Kidney tubule cell (primary cell): Measurements from ENCODE around the gene ZBTB7C.
"Not testable (repeated sequence)": the region's sequence is repeated elsewhere in the genome, so short reads cannot be mapped to it uniquely, and the experiment has no call there.

Experiments used
- DNase-seq: peaks from one replicate; pipeline ENCODE4 v3.0.0-alpha.2; 2018; ENCODE audit warnings: low spot score

ZBTB7C gene

DNA sequence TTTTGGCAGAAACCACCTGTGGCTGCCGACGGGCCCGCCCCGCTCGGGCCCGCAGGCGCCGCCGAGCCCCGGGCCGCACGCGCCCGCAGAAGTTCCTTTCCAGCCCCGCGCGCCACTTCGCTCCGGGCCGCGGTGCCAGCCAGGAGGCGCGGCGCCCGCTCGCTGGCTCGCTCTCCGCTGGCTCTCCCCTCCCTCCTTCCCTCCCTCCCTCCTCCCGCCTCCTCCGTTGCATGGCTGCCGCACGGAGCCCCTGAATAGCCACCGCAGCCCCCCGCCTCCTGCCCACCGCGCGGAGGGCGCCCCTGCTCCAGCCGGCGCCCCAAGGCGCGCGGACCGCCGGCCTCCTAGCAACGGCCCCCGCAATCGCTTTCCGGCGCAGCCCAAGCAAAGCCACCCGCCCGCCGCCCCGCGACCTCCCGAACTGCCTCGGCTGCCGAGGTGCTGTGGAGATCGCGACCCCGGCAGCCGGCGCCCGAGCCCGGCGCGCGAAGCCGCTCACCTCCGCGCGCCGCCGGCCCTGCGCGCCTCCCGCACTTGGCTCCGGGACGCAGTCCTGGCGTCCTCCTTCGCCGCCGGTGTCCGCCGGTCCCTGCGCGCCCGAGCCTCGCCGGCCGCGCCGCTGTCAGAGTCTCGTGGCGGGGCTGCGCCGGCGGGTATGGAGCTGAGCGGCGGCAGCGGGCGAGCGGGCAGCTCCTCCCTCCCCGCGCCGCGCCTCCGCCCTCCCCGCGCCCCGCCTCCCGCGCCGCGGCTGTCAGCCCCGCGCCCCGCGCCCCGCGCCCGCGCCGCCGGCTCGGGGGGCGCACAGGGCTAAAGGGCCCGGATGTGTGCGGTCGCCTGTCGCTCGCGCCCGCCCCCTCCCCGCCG is at the start of gene ZBTB7C:
ZBTB7C (minus strand) TSS at position 657 of the 864 bp plus-strand sequence.
- DNase-seq: peak; percentile 17

DNA sequence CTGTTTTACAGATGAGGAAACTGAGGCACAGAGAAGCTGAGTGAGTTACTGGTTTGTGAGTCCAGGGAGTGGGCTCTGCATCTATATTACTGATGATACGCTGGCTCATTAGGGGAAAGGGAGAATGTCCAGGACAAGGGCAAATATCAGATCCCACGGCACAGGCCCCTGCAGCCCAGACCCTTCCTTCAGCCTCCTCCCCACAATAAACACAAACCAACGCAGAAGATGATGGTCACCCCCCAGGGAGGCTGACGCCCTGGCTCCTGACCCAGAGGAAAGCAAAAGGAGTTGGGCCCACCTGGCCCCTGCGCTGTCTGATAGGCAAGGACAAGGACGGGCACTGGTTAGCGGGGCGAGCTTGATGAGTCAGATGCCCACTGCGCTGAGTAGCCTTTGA is 47.7 kb upstream of the ZBTB7C start:
- no peak for DNase-seq

DNA sequence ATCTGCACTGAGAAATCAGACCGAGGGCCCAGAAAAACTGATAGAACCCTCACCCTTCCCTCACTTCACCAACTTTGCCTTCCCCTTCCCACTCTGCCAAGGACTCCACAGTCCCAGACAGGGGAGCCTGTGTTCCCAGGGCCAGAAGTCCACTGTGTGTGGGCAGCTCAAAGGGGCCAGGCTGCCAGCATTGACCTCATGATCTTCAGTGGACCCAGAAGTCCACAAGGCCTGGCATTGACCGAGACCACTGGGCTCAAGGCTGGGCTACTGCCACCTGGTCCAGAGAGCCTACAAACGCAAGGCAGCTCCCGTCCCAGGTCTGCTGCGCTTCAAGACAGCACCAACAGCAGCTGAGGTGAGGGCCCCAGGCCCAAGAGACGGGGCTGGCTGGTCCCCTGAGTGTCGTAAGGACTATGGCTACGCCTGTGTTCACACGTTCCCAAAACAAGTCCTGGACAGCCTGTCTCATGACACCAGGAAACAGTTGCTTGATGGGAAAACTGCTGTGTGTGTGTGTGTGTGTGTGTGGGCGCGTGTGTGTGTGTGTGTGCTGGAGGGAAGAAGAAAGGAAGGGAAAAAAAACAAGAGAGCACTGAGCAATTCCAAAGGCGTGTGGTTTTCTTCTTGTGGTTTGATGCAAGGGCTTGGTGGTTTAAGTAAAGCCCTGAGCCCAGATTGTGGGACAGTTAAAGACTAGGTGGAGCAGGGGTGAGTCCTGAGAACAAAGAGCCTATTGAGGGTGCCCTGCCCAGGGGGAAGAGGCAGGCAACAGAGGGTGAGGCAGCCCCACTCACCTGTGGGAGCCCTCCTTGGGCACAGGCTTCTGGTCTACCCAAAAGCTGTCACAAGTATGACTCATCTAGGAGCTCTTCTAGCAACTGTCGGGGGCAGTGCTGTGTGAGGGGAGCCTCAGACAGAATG is 46.6 kb upstream of the ZBTB7C start:
- DNase-seq: peak; percentile 97

DNA sequence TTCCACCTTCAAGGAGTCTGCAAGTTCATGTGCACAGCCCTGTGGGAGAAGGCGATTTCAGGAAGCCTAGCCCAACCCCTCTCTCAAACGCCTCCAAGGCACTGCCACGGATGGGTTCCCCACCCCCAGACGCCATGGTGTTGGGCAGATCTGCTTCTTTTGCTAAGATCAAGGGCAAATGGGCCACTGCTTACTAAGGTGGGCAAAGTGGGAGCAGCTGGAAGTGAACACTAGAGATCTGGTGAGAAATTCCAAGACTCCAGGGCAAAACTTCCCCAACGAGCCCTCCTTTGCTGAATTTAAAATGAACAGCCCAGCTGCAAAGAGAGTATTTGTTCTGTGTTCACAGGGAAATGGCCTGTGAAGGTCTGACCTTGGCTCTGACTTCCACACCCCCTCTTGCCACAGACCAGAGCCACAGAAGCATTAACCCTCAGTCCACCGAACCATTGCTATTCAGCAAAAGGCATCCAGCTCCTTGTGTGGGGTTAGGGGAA is 45.1 kb upstream of the ZBTB7C start:
- peak; percentile 22 for DNase-seq

DNA sequence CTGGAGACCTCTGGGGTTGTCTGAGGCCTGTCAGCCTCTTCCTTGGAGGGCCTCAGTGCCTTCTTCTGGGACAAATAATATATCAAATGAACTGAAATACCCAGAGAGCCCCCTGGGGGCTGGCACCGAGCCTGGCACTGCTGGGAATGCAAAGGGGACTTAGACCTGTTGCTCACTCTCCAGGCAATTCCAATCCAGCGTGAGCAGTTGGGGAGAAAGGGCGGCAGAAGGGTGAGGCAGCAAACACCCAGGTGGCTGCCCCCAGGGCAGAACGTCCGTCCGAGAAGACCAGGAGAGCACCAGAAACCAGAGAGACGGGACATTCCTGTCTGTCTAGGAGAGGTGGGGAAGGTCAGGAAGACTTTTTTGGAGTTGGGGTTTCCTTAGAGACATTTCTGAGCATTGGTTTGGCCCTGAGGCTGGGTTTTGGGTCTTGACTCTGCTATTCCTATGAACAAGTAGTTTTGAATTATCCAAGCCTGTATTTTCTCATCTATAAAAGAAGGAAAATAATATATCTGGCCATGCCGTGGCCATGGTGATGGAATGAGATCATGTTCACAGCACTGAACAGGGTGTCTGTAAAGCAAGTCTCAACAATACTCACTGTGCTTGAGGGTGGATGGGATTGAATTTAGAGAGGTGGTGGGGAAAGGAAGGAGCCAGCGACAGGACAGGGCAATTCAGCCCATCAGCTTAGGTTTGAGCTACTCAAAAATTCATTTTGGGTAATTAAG is 44.3 kb upstream of the ZBTB7C start:
- DNase-seq: peak; percentile 37

DNA sequence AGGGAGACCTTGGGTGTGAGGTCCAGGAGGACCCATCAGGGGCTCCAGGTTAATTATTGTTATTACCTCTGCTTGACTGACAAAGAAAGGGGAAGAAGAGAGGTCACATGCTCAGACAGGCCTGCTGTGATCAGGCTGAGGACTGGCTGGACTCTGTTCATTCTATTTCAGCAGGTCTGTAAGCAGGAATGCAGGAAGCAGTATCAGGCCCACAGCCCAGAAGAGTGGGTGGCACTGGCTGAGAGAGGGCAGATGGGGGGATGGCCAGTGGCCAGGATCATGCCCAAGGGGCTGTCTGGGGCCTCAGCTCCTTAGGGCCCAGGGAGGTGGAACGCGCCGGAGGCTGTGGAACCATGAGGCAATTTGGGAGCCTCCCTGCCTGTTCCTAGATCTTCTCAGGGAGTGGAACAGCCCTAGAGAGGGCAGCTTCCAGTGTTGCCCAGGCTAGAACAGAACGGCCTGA is 43.7 kb upstream of the ZBTB7C start:
- DNase-seq: peak; percentile 46

DNA sequence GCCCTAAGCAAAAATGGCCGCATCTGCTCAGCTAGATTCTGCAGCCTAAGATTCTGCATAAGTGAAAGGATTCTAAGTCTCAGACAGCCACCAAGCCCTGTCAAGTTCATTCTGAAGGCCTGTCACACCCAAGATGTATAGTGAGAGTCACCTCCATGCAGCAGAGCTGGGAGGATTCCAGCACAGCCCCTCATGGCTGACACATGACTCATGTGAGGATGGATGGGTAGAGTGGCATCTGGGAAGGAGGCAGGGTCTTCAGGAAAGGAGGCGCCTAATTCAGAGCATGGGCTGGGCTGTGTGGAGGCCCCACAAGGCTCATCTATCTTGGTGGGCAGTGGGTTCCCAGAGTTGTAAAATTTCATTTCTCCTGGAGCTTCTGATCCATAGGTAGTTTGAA is 41.5 kb upstream of the ZBTB7C start:
- no peak for DNase-seq

DNA sequence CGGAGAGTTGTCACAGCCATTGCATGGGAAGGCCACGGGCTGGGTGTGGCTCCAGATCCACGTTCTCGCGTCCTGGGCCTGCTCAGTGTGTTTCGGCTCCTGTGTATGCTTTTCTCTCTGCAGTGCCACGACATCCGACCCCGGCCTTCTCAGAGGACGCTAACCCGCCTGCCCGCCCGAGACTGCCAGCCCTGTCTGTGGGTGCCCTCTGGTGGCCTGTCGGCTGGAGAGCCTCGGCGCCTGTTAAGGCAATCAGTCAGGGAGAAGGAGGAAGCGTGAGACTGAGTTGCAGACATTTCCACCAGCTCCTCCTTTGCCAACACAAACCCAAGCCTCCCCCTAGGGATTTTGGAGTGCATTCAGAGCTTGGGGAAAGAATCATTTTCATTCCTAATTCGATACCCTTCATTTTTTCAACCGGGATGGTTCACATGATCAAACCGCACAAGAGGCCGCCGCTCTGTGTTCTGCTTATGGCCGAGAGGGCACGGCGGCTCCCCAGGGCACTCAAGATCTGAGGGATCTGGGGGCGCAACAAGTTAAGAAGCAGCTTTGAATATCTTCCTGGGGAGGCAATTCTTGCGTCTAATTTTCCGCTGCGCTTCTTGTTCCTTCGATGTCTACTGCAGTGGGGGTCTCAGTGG is 37.5 kb upstream of the ZBTB7C start:
- peak; percentile 76 for DNase-seq

DNA sequence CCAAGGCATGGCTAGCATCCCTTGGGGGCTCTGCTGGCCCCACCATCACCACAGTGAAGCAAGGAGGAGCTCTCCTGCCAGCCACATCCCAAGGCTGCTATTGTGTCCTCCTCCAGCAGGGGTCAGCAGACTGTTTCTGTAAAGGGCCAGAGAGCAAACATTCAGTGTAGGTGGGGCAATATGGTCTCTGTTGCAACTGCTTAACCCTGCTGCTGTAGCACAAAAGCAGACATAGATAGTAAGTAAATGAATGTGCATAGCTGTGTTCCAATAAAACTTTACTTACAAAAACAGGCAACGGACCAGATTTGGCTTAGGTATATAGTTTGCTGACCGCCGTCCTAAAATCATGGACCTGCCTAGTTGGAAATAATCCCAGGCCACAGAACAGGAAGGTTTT is 36.4 kb upstream of the ZBTB7C start:
- DNase-seq: peak; percentile 76

DNA sequence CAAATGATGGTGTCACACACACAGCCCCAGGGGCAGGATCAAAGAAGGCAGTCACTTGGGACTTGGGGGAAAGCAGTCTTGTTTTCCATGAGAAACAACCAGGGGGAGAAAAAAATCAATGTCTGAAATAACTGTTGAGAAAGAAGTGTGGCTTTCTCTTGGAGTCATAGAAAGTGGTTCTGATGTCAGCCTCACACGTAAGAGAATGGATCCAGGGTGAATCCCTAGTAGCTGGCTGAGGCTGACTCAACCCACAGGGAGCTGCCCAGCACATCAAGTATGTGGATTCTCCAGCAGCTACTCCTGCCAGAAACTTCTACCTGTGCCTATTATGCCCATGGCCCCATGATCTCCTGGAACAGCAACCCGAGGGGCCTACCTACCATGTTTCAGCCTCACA is 33.6 kb upstream of the ZBTB7C start:
- peak; percentile 14 for DNase-seq

DNA sequence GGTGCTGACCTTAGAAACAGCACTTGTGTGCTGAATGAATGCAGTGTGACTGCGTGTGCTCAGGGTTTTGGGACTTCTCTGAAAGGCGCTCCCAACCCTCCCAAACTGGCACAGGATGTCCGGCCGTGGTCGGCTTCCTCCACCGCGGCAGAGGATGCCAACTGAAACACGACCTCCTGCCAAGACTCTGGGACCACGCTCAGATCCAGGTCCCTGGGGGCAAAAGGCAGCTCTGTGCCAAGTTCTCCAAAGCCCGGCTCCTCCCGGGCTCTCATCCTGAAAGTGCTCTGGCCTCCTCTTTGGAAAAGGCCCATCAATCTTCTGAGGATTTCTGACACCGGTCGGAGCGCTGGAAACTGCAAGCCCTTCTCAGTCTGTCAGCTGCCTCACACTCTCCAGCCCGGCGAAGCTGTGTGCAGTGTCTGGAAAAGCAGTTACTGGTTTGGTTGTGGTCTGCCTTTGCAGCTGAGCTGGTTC is 32.3 kb upstream of the ZBTB7C start:
- no peak for DNase-seq

DNA sequence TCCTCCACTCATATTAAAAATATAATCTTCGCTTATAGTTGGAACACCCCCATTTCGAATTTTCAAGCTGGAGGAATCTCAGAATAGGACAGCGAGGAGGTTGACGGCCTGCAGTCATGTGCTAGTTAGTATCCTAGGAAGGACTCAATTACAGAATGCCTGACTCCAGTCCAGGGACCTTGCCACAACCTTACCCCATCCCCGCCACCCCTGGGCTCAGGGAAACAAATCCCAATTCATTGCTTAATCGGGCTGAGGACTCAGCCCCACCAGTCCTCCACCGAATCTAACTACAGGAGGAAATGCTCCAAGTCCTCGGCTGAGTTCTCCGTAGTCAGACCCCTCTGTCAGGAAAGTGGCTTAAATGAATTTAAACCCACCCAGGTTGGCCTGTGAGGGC is 31.7 kb upstream of the ZBTB7C start:
- DNase-seq: no peak

DNA sequence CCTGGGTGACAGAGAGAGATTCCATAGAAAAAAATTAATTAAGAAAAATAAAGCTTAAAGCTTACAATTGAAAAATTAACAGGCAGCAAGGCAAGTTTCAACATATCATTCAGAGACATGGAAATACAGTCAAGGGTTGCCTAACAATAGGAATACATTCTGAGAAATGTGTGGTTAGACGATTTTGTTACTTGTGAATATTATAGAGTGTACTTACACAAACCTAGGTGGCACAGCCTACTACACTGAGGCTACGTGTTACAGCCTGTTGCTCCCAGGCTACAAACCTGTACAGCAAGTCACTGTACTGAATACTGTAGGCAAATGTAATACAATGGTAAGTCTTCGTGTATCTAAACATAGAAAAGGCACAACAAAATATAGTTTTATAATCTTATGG is 27.7 kb upstream of the ZBTB7C start:
- no peak for DNase-seq

DNA sequence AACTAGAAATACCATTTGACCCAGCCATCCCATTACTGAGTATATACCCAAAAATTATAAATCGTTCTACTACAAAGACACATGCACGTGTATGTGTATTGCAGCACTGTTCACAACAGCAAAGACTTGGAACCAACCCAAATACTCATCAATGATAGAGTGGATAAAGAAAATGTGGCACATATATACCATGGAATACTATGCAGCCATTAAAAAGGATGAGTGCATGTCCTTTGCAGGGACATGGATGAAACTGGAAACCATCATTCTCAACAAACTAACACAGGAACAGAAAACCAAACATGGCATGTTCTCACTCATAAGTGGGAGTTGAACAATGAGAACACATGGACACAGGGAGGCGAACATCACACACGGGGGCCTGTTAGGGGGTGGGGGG is 25.2 kb upstream of the ZBTB7C start:
- not testable (repeated sequence) for DNase-seq

DNA sequence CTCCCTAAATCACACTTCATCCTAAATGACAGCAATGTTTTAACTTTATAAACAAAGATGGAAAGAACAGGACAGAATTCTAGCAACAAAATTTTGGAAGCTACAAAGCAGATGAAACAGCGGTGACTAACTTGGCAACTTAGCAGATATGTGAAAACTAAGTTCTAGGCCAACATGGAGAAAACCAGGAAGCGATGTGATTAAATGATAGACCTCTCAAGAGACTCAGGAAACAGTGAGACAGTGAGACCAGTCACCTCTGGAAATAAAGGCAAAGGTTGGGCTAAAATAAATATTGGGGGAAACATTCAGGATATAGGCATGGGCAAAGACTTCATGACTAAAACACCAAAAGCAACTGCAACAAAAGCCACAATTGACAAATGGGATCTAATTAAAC is 24.4 kb upstream of the ZBTB7C start:
- no peak for DNase-seq

DNA sequence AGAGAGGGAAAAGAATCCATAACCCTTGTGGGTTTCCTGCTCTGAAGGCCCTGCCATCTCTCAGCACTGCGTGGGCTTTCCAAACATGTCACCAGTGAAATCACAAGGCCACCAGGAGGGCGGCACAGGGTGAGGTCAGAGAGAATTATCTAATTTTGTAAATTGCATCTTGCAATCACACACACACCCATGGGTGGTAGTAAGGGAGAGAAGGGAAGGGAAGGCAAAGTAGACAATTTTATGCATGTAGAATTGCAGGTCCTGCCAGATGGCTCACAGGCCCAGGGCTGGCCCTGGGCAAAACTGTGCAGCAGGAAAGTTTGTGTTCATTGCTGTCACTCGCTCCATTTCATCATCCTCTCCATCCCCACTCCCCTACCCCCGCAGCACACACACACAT is 21.0 kb upstream of the ZBTB7C start:
- DNase-seq: no peak

DNA sequence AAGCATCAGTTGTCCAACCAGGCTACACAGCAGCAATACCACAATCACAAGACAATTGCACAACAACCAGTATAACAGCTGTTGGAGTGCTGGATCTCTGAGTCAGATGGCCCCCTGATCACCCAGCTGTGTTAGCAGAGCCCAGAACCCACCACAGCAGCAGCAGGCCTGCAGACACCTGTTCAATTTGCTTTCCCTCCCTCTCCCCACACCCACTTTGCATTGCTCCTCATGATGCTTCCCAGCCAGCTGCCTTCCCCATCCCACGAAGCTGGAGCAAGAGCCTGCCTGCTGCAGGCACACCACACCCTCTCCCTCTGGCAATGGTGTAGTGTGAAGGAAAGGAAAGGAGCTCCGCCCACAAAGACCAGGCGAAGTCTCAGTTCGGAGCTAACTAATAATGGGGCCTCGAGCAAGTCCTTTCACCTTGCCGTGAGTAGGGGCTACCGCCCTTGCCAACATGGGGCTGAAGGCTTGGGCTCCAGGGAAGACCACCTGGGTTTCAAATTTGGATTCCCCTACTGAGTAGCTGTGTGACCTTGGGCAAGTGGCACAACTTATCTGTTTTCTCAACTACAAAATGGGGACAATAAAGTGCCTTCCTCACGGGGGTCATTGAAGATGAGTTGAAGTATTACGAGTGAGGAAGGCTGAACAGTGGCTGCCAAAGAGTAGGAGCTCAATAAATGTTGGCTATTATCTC is 19.4 kb upstream of the ZBTB7C start:
- DNase-seq: no peak

DNA sequence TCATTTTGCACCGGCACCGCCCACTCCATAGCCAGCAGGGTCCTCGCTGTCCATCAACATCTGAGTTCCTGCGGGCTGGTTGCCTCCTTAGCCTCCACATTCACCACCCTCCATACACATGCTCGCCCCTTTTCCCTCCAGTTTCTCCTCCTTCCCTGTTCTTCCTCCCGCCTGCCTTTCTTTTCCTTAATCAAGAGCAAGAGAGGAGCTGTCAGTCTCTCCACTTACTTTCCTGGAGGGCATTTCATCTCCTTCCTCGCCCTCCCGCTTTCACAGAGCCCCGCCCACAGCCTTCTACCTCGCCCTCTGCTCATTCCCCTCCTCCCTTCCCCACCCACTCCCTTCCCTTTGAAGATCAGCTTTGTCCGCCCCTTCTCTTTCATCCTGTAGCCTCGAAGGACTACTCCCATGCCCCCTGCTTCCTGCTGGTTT is 13.8 kb upstream of the ZBTB7C start:
- no peak for DNase-seq

DNA sequence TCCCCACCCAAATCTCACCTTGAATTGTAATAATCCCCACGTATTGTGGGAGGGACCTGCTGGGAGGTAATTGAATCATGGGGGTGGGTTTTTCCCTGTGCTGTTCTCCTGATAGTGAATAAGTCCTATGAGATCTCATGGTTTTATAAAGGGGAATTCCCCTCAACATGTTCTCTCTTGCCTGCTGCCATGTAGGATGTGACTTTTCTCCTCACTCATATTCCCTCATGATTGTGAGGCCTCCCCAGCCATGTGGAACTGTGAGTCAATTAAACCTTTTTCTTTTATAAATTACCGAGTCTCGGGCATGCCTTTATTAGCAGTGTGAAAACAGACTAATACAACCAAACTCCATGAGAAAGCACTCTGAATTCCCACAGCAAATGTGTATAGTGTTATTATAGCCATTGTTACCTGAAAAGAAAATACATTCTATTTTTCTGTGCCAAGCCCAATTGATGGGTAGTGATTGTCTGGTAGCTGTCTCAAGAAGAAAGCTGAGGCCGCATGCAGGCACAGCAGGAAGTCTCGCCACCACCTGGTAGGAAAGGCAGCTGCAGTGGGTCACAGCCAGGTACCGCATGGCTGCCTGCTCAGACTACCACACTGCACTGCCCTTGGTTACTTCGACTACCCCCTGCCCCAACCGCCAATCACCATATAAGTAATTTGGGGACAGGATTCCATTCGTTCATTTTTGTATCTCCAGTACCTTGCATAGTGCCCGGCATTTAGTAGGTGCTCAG is 10.3 kb upstream of the ZBTB7C start:
- DNase-seq: peak; percentile 13
